ENCODE data around the gene MYOCD.

The MYOCD gene

GRCh38 chr17:12794919-12795532 lies 129.3 kb downstream of the MYOCD start:
- DNase-seq (ENCODE audit: low spot score): no peak
- no peak for TF ChIP-seq CTCF (IDR thresholded peaks at IDR 0.05; ENCODE audit: borderline replicate concordance, control extremely low read depth, extremely low read depth, insufficient read depth, missing control alignments)
- in situ Hi-C loops (cut with MboI; ENCODE audit: low sequenced_read_pairs, unreplicated experiment): no loop called here

- no peak for DNase-seq (ENCODE audit: low spot score)
- in situ Hi-C loops (cut with MboI; ENCODE audit: low sequenced_read_pairs, unreplicated experiment): no loop called here
- no peak for TF ChIP-seq CTCF (IDR thresholded peaks at IDR 0.05; ENCODE audit: borderline replicate concordance, control extremely low read depth, extremely low read depth, insufficient read depth, missing control alignments)
Observed at GRCh38 chr17:12800855-12801365, 135.2 kb downstream of the MYOCD start.

- in situ Hi-C loops (cut with MboI; ENCODE audit: low sequenced_read_pairs, unreplicated experiment): no loop called here
- no peak for DNase-seq (ENCODE audit: low spot score)
- no peak for TF ChIP-seq CTCF (IDR thresholded peaks at IDR 0.05; ENCODE audit: borderline replicate concordance, control extremely low read depth, extremely low read depth, insufficient read depth, missing control alignments)
Observed at GRCh38 chr17:12806630-12807029, 140.9 kb downstream of the MYOCD start.

GRCh38 chr17:12808723-12809122 lies 143.0 kb downstream of the MYOCD start:
- DNase-seq (ENCODE audit: low spot score): no peak
- TF ChIP-seq CTCF (IDR thresholded peaks at IDR 0.05; ENCODE audit: borderline replicate concordance, control extremely low read depth, extremely low read depth, insufficient read depth, missing control alignments): no peak
- in situ Hi-C loops (cut with MboI; ENCODE audit: low sequenced_read_pairs, unreplicated experiment): no loop called here

GRCh38 chr17:12812877-12813276 lies 147.2 kb downstream of the MYOCD start:
- no peak for DNase-seq (ENCODE audit: low spot score)
- in situ Hi-C loops (cut with MboI; ENCODE audit: low sequenced_read_pairs, unreplicated experiment): no loop called here

GRCh38 chr17:12813664-12814063 lies 148.0 kb downstream of the MYOCD start:
- no peak for DNase-seq (ENCODE audit: low spot score)
- in situ Hi-C loops (cut with MboI; ENCODE audit: low sequenced_read_pairs, unreplicated experiment): no loop called here
- no peak for TF ChIP-seq CTCF (IDR thresholded peaks at IDR 0.05; ENCODE audit: borderline replicate concordance, control extremely low read depth, extremely low read depth, insufficient read depth, missing control alignments)

More at GRCh38 chr17:12812877-12813276, 147.2 kb downstream of the MYOCD start:
- no peak for TF ChIP-seq CTCF (IDR thresholded peaks at IDR 0.05; ENCODE audit: borderline replicate concordance, control extremely low read depth, extremely low read depth, insufficient read depth, missing control alignments)
